A549 (cell line): ENCODE results near the gene CAMTA1.

Experiments used
- NR3C1 ChIP-seq: fragments of >200 bp; sonication (Bioruptor Twin); formaldehyde crosslinking; IDR thresholded peaks from 3 replicates; pipeline ENCODE4 v1.6.1; 2017
- TF ChIP-seq, protein P1 (sequence below): IDR thresholded peaks from 2 replicates; pipeline ENCODE4 v1.6.1; 2012

GRCh38 chr1:7278045-7278444, 492.8 kb downstream of the CAMTA1 start:
- TF ChIP-seq NR3C1 = no peak
- TF ChIP-seq, protein P1, sequence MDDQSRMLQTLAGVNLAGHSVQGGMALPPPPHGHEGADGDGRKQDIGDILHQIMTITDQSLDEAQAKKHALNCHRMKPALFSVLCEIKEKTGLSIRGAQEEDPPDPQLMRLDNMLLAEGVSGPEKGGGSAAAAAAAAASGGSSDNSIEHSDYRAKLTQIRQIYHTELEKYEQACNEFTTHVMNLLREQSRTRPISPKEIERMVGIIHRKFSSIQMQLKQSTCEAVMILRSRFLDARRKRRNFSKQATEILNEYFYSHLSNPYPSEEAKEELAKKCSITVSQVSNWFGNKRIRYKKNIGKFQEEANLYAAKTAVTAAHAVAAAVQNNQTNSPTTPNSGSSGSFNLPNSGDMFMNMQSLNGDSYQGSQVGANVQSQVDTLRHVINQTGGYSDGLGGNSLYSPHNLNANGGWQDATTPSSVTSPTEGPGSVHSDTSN = no peak
